Measurements from ENCODE around the gene SLC26A2.

- no peak for TF ChIP-seq CTCF (IDR thresholded peaks at IDR 0.05)
- no peak for TF ChIP-seq TCF7L2 (IDR thresholded peaks at IDR 0.05; ENCODE audit: low read depth, low read length)
- TF ChIP-seq POLR2AphosphoS5 (IDR thresholded peaks at IDR 0.05; ENCODE audit: low read depth, low read length) = no peak
- no peak for TF ChIP-seq SIN3A (IDR thresholded peaks at IDR 0.05; ENCODE audit: borderline replicate concordance, insufficient read depth, low read depth, low read length)
- TF ChIP-seq, protein P1, sequence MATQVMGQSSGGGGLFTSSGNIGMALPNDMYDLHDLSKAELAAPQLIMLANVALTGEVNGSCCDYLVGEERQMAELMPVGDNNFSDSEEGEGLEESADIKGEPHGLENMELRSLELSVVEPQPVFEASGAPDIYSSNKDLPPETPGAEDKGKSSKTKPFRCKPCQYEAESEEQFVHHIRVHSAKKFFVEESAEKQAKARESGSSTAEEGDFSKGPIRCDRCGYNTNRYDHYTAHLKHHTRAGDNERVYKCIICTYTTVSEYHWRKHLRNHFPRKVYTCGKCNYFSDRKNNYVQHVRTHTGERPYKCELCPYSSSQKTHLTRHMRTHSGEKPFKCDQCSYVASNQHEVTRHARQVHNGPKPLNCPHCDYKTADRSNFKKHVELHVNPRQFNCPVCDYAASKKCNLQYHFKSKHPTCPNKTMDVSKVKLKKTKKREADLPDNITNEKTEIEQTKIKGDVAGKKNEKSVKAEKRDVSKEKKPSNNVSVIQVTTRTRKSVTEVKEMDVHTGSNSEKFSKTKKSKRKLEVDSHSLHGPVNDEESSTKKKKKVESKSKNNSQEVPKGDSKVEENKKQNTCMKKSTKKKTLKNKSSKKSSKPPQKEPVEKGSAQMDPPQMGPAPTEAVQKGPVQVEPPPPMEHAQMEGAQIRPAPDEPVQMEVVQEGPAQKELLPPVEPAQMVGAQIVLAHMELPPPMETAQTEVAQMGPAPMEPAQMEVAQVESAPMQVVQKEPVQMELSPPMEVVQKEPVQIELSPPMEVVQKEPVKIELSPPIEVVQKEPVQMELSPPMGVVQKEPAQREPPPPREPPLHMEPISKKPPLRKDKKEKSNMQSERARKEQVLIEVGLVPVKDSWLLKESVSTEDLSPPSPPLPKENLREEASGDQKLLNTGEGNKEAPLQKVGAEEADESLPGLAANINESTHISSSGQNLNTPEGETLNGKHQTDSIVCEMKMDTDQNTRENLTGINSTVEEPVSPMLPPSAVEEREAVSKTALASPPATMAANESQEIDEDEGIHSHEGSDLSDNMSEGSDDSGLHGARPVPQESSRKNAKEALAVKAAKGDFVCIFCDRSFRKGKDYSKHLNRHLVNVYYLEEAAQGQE (IDR thresholded peaks at IDR 0.05; ENCODE audit: insufficient read depth in 1 of 2, low read depth in 2 of 2, low read length in 1 of 2) = no peak
Observed at GRCh38 chr5:150033334-150033733, 72.8 kb downstream of the SLC26A2 start.

Measured in Panc1 (cell line).